Activated naive CD8-positive, alpha-beta T cell treated with anti-CD3 and anti-CD28 coated beads, Interleukin-2, amount 50 U/mL, for 24 hours (primary cell): ENCODE data around the gene CCDC24.

Experiments
- ATAC-seq: fragments of 150-1000 bp; cut with Tn5 transposase; one replicate; pipeline ENCODE4 v1.10.0; 2021
- DNase-seq: peaks from one replicate; pipeline ENCODE4 v3.0.0; 2021
- H3K27ac Mint-ChIP-seq: one replicate; pipeline ENCODE4 v1.8.0; 2021; ENCODE audit warnings: mild to moderate bottlenecking, mixed read lengths
- H3K27me3 Mint-ChIP-seq: one replicate; pipeline ENCODE4 v1.8.0; 2021; ENCODE audit warnings: mixed read lengths
- H3K36me3 Mint-ChIP-seq: one replicate; pipeline ENCODE4 v1.8.0; 2021; ENCODE audit warnings: low read depth, mixed read lengths
- H3K4me1 Mint-ChIP-seq: one replicate; pipeline ENCODE4 v1.8.0; 2021; ENCODE audit warnings: mixed read lengths
- H3K4me3 Mint-ChIP-seq: one replicate; pipeline ENCODE4 v1.8.0; 2021; ENCODE audit warnings: mild to moderate bottlenecking, moderate library complexity, mixed read lengths
- H3K9me3 Mint-ChIP-seq: one replicate; pipeline ENCODE4 v1.8.0; 2021; ENCODE audit warnings: mixed read lengths

The CCDC24 gene

DNA sequence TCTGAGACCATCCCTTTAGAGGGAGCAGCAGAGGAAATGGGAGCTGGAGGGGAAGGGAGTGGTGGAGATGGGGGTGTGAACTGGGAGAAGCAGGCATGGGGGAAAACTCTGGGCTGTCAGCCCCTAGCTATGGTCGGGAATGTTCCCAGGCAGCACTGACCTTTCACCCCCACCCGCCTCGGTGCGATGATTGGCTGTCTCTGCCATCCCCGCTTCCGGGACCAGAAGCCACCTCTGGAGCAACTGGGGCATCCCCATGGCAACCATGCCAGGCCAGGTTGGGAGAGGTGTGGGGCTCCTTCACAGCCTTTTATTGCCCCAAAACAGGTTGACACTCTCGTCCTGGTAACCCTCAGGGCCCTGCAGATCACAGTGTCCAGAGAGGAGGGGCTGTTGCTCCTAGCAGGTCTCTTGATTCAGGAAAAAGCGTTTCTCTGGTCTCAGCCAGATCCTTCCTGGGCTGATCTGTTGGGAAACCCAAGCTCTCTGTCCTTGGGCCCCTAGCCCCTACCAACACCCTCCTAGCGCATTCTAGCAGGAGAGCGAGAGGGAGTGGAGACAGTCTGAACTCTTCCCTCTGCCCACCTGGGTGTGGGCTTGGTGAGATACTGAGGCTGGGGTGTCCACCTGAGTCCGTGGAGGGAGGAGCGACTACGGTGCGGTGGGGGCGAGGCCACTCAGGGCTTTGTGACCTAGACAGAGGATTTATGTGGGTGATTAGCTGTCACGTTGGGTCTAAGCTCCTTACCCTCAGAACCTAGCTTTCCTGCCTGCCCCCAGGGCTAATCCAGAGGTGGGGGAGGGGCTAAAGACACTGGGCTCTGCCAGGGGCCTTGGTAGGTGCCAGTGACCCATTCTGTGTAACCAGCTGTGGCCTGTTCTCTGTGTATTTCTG is 52.0 kb downstream of the CCDC24 start:
- Mint-ChIP-seq H3K4me1 (peaks cover 8% of the 10 kb centered on the region), H3K27me3 (peaks cover 2% of the 10 kb centered on the region), H3K9me3 (no peaks in the 10 kb centered on the region), H3K27ac (no peak overlapping the region), H3K4me3 (no peak overlapping the region), H3K36me3 (no peaks in the 10 kb centered on the region)
- ATAC-seq (no peak), DNase-seq (no peak)

GRCh38 chr1:44044071-44044801 is 52.8 kb downstream of the CCDC24 start:
- DNase-seq (no peak), ATAC-seq (no peak)
- H3K27ac Mint-ChIP-seq: no peak overlapping the region
- no peaks in the 10 kb centered on the region for H3K36me3 Mint-ChIP-seq
- H3K9me3 Mint-ChIP-seq: no peaks in the 10 kb centered on the region
- peaks cover 10% of the 10 kb centered on the region for H3K4me1 Mint-ChIP-seq
- H3K4me3 Mint-ChIP-seq: no peak overlapping the region
- peaks cover 2% of the 10 kb centered on the region for H3K27me3 Mint-ChIP-seq

- H3K4me1 Mint-ChIP-seq: peaks cover 10% of the 10 kb centered on the region
- H3K27ac Mint-ChIP-seq: no peak overlapping the region
- DNase-seq: no peak
- peaks cover 2% of the 10 kb centered on the region for H3K27me3 Mint-ChIP-seq
- no peak overlapping the region for H3K4me3 Mint-ChIP-seq
- H3K36me3 Mint-ChIP-seq: no peaks in the 10 kb centered on the region
- no peak for ATAC-seq
- H3K9me3 Mint-ChIP-seq: no peaks in the 10 kb centered on the region
These were observed 53.7 kb downstream of the CCDC24 start for GRCh38 chr1:44045064-44045463.
